ENCODE measurements around the gene ZNF423.

The ZNF423 gene

GRCh38 chr16:49653577-49653976, 202.3 kb downstream of the ZNF423 start:
- no CpG with 5 or more reads among the region's 1 CpG for WGBS, 2 experiments (ENCODE audit: insufficient coverage in 2 of 2)
- H3K27ac ChIP-seq (ENCODE audit: low read depth, low read length, severe bottlenecking) = no peak overlapping the region
- peaks cover 7% of the 10 kb centered on the region for H3K9me3 ChIP-seq (ENCODE audit: control insufficient read depth, low read length)
- H3K4me3 ChIP-seq (ENCODE audit: extremely low read depth, insufficient read depth, low read length, poor library complexity, severe bottlenecking) = no peak overlapping the region
- H3K36me3 ChIP-seq (ENCODE audit: control insufficient read depth, insufficient read depth, low read length) = peaks cover 5% of the 10 kb centered on the region
- H3K4me1 ChIP-seq (ENCODE audit: control insufficient read depth, insufficient read depth, low read length, poor library complexity, severe bottlenecking) = no peaks in the 10 kb centered on the region

DNA sequence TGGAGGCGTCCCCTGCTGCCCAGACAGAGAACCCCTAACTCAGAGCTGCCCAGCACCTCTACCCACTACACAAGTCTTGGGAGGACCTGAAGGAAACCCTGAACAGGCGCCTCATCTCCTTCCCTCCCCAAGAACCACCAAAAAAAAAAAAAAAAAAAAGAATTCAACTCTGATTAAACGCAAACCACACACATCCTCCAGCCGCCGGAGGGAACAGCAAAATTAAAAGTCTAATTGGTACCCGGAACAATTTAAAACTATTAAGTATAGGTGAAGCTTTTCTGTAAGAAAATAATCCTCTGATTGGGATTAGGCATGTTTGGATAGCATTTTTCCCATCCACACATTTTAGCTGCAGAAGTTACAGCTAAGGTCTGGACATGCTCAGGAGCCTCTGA, 202.7 kb downstream of the ZNF423 start:
- Histone ChIP-seq H3K36me3 (ENCODE audit: control insufficient read depth, insufficient read depth, low read length) (peaks cover 5% of the 10 kb centered on the region), H3K4me1 (ENCODE audit: control insufficient read depth, insufficient read depth, low read length, poor library complexity, severe bottlenecking) (no peaks in the 10 kb centered on the region), H3K27ac (ENCODE audit: low read depth, low read length, severe bottlenecking) (no peak overlapping the region), H3K4me3 (ENCODE audit: extremely low read depth, insufficient read depth, low read length, poor library complexity, severe bottlenecking) (no peak overlapping the region), H3K9me3 (ENCODE audit: control insufficient read depth, low read length) (peaks cover 11% of the 10 kb centered on the region)
- 78% methylated on average over 1 of the region's 6 CpGs; no CpG with 5 or more reads in 1 of the 2 experiments for WGBS, 2 experiments (ENCODE audit: insufficient coverage in 2 of 2)

DNA sequence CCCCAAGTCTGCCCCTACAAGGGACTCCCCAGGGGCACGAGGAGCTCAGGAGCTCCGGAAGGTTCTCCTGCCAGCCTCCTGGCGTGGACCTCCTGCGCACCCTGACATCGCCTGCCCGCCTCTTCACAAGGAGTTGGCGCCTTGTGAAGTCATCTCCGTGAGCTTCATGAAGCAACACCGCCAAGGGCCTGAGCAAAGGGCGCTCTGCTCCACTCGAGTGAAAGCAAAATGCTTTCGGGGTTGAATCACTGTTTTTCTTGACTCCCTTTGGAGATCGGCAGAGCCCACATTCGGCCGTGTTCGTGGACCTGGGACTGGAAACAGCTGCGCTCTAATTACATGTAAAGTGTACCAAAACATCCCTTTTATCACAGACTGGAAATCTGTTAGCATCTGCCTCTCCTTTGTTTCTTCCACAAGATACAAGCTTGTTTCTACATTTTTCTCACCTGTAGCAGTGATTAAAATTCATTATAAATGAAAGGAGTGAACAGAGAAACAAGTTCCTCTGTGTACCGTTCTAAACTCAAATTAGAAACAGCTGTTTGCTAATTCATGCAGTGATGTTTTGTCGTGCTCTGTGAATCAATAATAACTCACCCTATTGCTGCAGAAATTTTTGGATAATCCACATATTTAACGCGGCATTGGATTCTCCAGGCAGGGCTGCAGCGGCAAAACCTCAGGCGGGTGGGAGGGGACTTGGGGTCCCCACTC, 203.3 kb downstream of the ZNF423 start:
- Histone ChIP-seq H3K27ac (ENCODE audit: low read depth, low read length, severe bottlenecking) (no peak overlapping the region), H3K4me1 (ENCODE audit: control insufficient read depth, insufficient read depth, low read length, poor library complexity, severe bottlenecking) (no peaks in the 10 kb centered on the region), H3K36me3 (ENCODE audit: control insufficient read depth, insufficient read depth, low read length) (peaks cover 5% of the 10 kb centered on the region), H3K4me3 (ENCODE audit: extremely low read depth, insufficient read depth, low read length, poor library complexity, severe bottlenecking) (no peak overlapping the region), H3K9me3 (ENCODE audit: control insufficient read depth, low read length) (peaks cover 16% of the 10 kb centered on the region)
- WGBS, 2 experiments (ENCODE audit: insufficient coverage in 2 of 2) = 93 to 94% methylated on average over 19 of the region's 23 CpGs

- Histone ChIP-seq H3K27ac (ENCODE audit: low read depth, low read length, severe bottlenecking) (no peak overlapping the region), H3K4me1 (ENCODE audit: control insufficient read depth, insufficient read depth, low read length, poor library complexity, severe bottlenecking) (no peaks in the 10 kb centered on the region), H3K4me3 (ENCODE audit: extremely low read depth, insufficient read depth, low read length, poor library complexity, severe bottlenecking) (no peak overlapping the region), H3K36me3 (ENCODE audit: control insufficient read depth, insufficient read depth, low read length) (peaks cover 5% of the 10 kb centered on the region), H3K9me3 (ENCODE audit: control insufficient read depth, low read length) (peaks cover 22% of the 10 kb centered on the region)
- WGBS, 2 experiments (ENCODE audit: insufficient coverage in 2 of 2) = 90 to 94% methylated on average over 2 of the region's 7 CpGs
These were observed 203.9 kb downstream of the ZNF423 start for GRCh38 chr16:49651996-49652395.

- peaks cover 5% of the 10 kb centered on the region for H3K36me3 ChIP-seq (ENCODE audit: control insufficient read depth, insufficient read depth, low read length)
- no peak overlapping the region for H3K4me3 ChIP-seq (ENCODE audit: extremely low read depth, insufficient read depth, low read length, poor library complexity, severe bottlenecking)
- no peaks in the 10 kb centered on the region for H3K4me1 ChIP-seq (ENCODE audit: control insufficient read depth, insufficient read depth, low read length, poor library complexity, severe bottlenecking)
- 100% methylated on average over 2 of the region's 4 CpGs; no CpG with 5 or more reads in 1 of the 2 experiments for WGBS, 2 experiments (ENCODE audit: insufficient coverage in 2 of 2)
- peaks cover 23% of the 10 kb centered on the region for H3K9me3 ChIP-seq (ENCODE audit: control insufficient read depth, low read length)
- H3K27ac ChIP-seq (ENCODE audit: low read depth, low read length, severe bottlenecking) = no peak overlapping the region
These were observed 204.7 kb downstream of the ZNF423 start for GRCh38 chr16:49651226-49651625.

DNA sequence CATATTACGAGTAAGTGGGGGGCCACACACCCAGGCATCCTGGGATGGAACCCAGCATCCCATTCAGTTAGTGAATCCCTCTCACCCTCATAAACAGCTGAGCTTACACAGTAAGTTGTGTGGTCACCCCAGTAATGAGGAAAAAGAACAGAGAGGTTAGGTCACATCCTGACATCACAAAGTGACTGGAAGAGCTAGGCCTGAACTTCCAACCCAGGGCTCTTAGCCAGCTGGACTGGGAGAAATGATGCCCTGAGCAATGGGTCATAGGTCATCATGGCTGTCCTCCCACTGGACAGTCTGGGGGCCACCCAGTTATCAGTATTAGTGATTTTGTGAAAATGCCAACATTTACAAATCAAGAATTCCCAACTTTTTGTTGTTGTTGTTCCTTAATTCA, 205.3 kb downstream of the ZNF423 start:
- Histone ChIP-seq H3K36me3 (ENCODE audit: control insufficient read depth, insufficient read depth, low read length) (peaks cover 5% of the 10 kb centered on the region), H3K27ac (ENCODE audit: low read depth, low read length, severe bottlenecking) (no peak overlapping the region)
- no CpG with 5 or more reads among the region's 1 CpG for WGBS, 2 experiments (ENCODE audit: insufficient coverage in 2 of 2)

GRCh38 chr16:49649013-49649765, 206.7 kb downstream of the ZNF423 start:
- no peak overlapping the region for H3K4me3 ChIP-seq (ENCODE audit: extremely low read depth, insufficient read depth, low read length, poor library complexity, severe bottlenecking)
- peaks cover 36% of the 10 kb centered on the region for H3K9me3 ChIP-seq (ENCODE audit: control insufficient read depth, low read length)
- H3K4me1 ChIP-seq (ENCODE audit: control insufficient read depth, insufficient read depth, low read length, poor library complexity, severe bottlenecking) = no peaks in the 10 kb centered on the region
- WGBS, 2 experiments (ENCODE audit: insufficient coverage in 2 of 2) = 75 to 88% methylated on average over 4 of the region's 5 CpGs
- H3K36me3 ChIP-seq (ENCODE audit: control insufficient read depth, insufficient read depth, low read length) = peaks cover 8% of the 10 kb centered on the region
- H3K27ac ChIP-seq (ENCODE audit: low read depth, low read length, severe bottlenecking) = no peak overlapping the region

More for the DNA sequence above, 205.3 kb downstream of the ZNF423 start:
- Histone ChIP-seq H3K9me3 (ENCODE audit: control insufficient read depth, low read length) (peaks cover 29% of the 10 kb centered on the region), H3K4me1 (ENCODE audit: control insufficient read depth, insufficient read depth, low read length, poor library complexity, severe bottlenecking) (no peaks in the 10 kb centered on the region), H3K4me3 (ENCODE audit: extremely low read depth, insufficient read depth, low read length, poor library complexity, severe bottlenecking) (no peak overlapping the region)

- H3K36me3 ChIP-seq (ENCODE audit: control insufficient read depth, insufficient read depth, low read length) = peaks cover 8% of the 10 kb centered on the region
- no peak overlapping the region for H3K27ac ChIP-seq (ENCODE audit: low read depth, low read length, severe bottlenecking)
- WGBS, 2 experiments (ENCODE audit: insufficient coverage in 2 of 2) = 100% methylated on average over 1 of the region's 2 CpGs; no CpG with 5 or more reads in 1 of the 2 experiments
- no peak overlapping the region for H3K4me3 ChIP-seq (ENCODE audit: extremely low read depth, insufficient read depth, low read length, poor library complexity, severe bottlenecking)
- peaks cover 36% of the 10 kb centered on the region for H3K9me3 ChIP-seq (ENCODE audit: control insufficient read depth, low read length)
- peaks cover 12% of the 10 kb centered on the region for H3K4me1 ChIP-seq (ENCODE audit: control insufficient read depth, insufficient read depth, low read length, poor library complexity, severe bottlenecking)
These were observed 208.2 kb downstream of the ZNF423 start for GRCh38 chr16:49647673-49648072.

DNA sequence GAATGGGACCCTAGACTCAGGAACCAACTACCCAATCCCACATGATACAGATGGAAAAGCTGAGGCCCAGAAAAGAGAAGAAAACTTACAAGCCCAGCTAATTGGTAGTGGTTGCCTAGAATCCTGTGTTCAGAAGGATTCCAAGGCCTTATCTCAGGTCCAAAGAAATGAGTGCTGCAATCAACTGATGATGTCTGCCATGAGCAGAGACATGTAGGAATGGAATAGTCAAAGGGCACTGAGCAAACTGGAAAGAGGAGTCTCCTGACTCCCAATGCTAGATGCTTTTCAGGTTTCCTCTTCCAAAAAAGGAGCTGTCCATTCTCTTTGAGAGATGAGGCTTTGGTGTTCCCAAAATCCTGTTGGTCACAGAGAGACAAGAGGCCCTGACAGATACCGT, 210.6 kb downstream of the ZNF423 start:
- Histone ChIP-seq H3K9me3 (ENCODE audit: control insufficient read depth, low read length) (peaks cover 36% of the 10 kb centered on the region), H3K4me1 (ENCODE audit: control insufficient read depth, insufficient read depth, low read length, poor library complexity, severe bottlenecking) (peaks cover 17% of the 10 kb centered on the region)

GRCh38 chr16:49644145-49644463, 211.8 kb downstream of the ZNF423 start:
- peaks cover 35% of the 10 kb centered on the region for H3K9me3 ChIP-seq (ENCODE audit: control insufficient read depth, low read length)
- peaks cover 7% of the 10 kb centered on the region for H3K36me3 ChIP-seq (ENCODE audit: control insufficient read depth, insufficient read depth, low read length)
- H3K4me3 ChIP-seq (ENCODE audit: extremely low read depth, insufficient read depth, low read length, poor library complexity, severe bottlenecking) = no peak overlapping the region
- H3K4me1 ChIP-seq (ENCODE audit: control insufficient read depth, insufficient read depth, low read length, poor library complexity, severe bottlenecking) = peaks cover 29% of the 10 kb centered on the region
- no peak overlapping the region for H3K27ac ChIP-seq (ENCODE audit: low read depth, low read length, severe bottlenecking)
- 69 to 70% methylated on average over 3 of the region's 4 CpGs for WGBS, 2 experiments (ENCODE audit: insufficient coverage in 2 of 2)

More for the DNA sequence above, 210.6 kb downstream of the ZNF423 start:
- Histone ChIP-seq H3K36me3 (ENCODE audit: control insufficient read depth, insufficient read depth, low read length) (peaks cover 8% of the 10 kb centered on the region), H3K27ac (ENCODE audit: low read depth, low read length, severe bottlenecking) (no peak overlapping the region), H3K4me3 (ENCODE audit: extremely low read depth, insufficient read depth, low read length, poor library complexity, severe bottlenecking) (no peak overlapping the region)
- 83 to 100% methylated on average over 1 of the region's 1 CpG for WGBS, 2 experiments (ENCODE audit: insufficient coverage in 2 of 2)
